ENCODE results near the gene ATXN10. TPM values are rescaled to one million over a fixed set of nuclear protein-coding genes. Genes with fewer than 3 reads are reported as not detected.
"Not testable (repeated sequence)": the region's sequence is repeated elsewhere in the genome, so short reads cannot be mapped to it uniquely, and the experiment has no call there.

ATXN10 gene, protein sequence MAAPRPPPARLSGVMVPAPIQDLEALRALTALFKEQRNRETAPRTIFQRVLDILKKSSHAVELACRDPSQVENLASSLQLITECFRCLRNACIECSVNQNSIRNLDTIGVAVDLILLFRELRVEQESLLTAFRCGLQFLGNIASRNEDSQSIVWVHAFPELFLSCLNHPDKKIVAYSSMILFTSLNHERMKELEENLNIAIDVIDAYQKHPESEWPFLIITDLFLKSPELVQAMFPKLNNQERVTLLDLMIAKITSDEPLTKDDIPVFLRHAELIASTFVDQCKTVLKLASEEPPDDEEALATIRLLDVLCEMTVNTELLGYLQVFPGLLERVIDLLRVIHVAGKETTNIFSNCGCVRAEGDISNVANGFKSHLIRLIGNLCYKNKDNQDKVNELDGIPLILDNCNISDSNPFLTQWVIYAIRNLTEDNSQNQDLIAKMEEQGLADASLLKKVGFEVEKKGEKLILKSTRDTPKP
- 108 and 109 TPM in 2 replicates for total RNA-seq (2014; rRNA removed; shearing (Covaris generic))
- polyA plus RNA-seq (2016; fragmentation: Nextera tagmentation; extraction: Ambion mirVana) = 211 and 216 TPM in 2 replicates

DNA sequence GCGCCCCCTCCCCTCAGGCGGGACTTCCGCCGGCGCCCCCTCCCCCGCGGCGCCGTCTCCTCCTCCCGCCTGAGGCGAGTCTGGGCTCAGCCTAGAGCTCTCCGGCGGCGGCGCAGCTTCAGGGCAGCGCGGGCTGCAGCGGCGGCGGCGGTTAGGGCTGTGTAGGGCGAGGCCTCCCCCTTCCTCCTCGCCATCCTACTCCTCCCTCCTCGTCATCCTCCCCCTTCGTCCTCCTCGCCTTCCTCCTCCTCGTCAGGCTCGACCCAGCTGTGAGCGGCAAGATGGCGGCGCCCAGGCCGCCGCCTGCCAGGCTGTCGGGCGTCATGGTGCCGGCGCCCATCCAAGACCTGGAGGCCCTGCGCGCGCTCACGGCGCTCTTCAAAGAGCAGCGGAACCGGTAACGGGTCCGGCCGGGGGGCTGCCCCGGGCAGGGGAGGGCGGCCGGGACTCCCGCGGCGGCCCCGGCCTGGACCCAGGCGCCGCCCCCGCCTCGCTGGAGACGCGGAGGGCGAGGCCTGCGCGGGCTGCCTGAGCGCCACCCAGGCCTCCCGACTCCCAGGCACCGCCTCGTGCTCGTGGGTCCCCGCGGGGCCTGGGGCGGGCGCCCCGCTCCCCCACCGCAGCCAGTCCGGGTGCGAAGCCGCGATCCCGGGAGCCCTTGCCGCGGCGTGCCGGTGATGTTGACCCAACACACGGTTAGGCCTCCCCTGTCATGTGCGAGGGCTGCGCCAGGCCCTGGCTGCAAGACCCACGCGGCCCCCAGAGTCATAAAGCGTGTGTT lies at the start of gene ATXN10:
TSS of gene ATXN10 (plus strand) at position 52 of the 781 bp plus-strand sequence. CDS start at position 282, 230 bp downstream.
- DNase-seq = peak; percentile 85
- peaks cover 48% of the 10 kb centered on the region for H3K79me2 ChIP-seq (ENCODE audit: insufficient read depth)
- 1 to 2% methylated on average over 28 to 41 of the region's 89 CpGs for WGBS, 2 experiments (ENCODE audit: low coverage in 1 of 2, low lambda C conversion rate in 2 of 2, missing lambda C conversion rate in 2 of 2)
- no peaks in the 10 kb centered on the region for H3K27me3 ChIP-seq (replicated peaks; ENCODE audit: insufficient read depth)
- H3K9ac ChIP-seq = peak within 1 kb of the TSS; percentile 93
- no peak for TF ChIP-seq EZH2 (IDR thresholded peaks at IDR 0.05; ENCODE audit: insufficient read depth, poor library complexity, severe bottlenecking)
- TF ChIP-seq EZH2phosphoT487 (IDR thresholded peaks at IDR 0.05; ENCODE audit: insufficient read depth, low read depth) = no peak
- no peaks in the 10 kb centered on the region for H3K36me3 ChIP-seq (ENCODE audit: low read depth)
- peak within 1 kb of the TSS; percentile 83 for H2AFZ ChIP-seq
- H3K9me3 ChIP-seq (ENCODE audit: low read depth) = no peaks in the 10 kb centered on the region
- in situ Hi-C loops (cut with MboI) = no loop called here
- H3K4me3 ChIP-seq = peak within 1 kb of the TSS; percentile 78
- no peaks in the 10 kb centered on the region for H3K9me2 ChIP-seq (ENCODE audit: insufficient read depth)
- H3K27ac ChIP-seq = peak within 1 kb of the TSS; percentile 72
- H4K20me1 ChIP-seq (ENCODE audit: insufficient read depth) = 0 out of 2 replicates have a peak, but pooled peaks cover 3% of the 10 kb centered on the region
- H3K4me2 ChIP-seq (ENCODE audit: unreplicated experiment) = peak within 1 kb of the TSS; percentile 87
- peaks cover 33% of the 10 kb centered on the region for H3K4me1 ChIP-seq (ENCODE audit: insufficient read depth)
- peaks cover 21% of the 10 kb centered on the region for H3F3A ChIP-seq (ENCODE audit: insufficient read depth)

DNA sequence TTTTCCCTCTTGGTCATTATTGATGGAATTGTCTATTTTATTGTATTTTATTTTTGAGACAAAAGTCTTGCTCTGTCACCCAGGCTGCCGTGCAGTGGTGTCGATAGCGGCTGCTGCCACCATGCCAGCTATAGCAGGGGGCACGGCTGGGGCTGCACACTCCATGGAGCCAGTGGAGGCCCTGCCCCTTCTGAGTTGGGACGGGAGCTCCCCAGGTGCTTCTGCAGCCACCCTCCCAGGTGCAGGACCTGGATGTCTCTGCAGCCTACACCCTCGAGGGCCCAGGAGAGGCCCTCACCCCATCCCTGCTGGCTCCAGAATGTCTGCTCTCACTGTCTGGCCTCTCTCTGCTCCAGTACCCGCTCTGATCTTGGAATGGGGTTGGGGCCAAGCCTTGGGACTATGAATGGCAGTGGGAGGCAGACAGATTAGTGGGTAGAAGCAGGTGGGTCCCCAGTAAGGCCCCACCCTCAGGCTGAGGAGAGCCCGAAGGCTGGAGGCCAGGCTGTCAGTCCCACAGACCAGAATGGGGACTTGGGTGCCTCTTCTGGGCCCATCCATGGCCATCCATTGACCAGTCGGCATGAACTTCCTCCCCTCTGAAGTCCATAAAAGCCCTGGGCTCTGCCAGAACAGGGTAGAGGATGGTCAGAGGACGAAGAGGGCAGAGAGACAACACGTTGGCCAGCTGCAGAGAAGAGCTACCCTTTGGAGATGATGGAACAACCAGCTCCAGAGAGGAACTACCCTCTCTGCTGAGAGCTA lies 49.6 kb upstream of the ATXN10 start:
- no peaks in the 10 kb centered on the region for H3K4me1 ChIP-seq (ENCODE audit: insufficient read depth)
- DNase-seq = no peak
- no peaks in the 10 kb centered on the region for H3K79me2 ChIP-seq (ENCODE audit: insufficient read depth)
- no peak for TF ChIP-seq EZH2phosphoT487 (IDR thresholded peaks at IDR 0.05; ENCODE audit: insufficient read depth, low read depth)
- no peak for TF ChIP-seq EZH2 (IDR thresholded peaks at IDR 0.05; ENCODE audit: insufficient read depth, poor library complexity, severe bottlenecking)
- no peaks in the 10 kb centered on the region for H3K9me3 ChIP-seq (ENCODE audit: low read depth)
- H3K27ac ChIP-seq = no peak overlapping the region
- 71 to 76% methylated on average over 11 of the region's 11 CpGs for WGBS, 2 experiments (ENCODE audit: low coverage in 1 of 2, low lambda C conversion rate in 2 of 2, missing lambda C conversion rate in 2 of 2)
- no peak overlapping the region for H2AFZ ChIP-seq
- H3F3A ChIP-seq (ENCODE audit: insufficient read depth) = no peaks in the 10 kb centered on the region
- H3K4me2 ChIP-seq (ENCODE audit: unreplicated experiment) = no peak overlapping the region
- no peak overlapping the region for H3K9ac ChIP-seq
- no peaks in the 10 kb centered on the region for H3K27me3 ChIP-seq (replicated peaks; ENCODE audit: insufficient read depth)
- no peaks in the 10 kb centered on the region for H3K36me3 ChIP-seq (ENCODE audit: low read depth)
- in situ Hi-C loops (cut with MboI) = no loop called here
- no peak overlapping the region for H3K4me3 ChIP-seq
- no peaks in the 10 kb centered on the region for H4K20me1 ChIP-seq (ENCODE audit: insufficient read depth)
- H3K9me2 ChIP-seq (ENCODE audit: insufficient read depth) = no peaks in the 10 kb centered on the region

DNA sequence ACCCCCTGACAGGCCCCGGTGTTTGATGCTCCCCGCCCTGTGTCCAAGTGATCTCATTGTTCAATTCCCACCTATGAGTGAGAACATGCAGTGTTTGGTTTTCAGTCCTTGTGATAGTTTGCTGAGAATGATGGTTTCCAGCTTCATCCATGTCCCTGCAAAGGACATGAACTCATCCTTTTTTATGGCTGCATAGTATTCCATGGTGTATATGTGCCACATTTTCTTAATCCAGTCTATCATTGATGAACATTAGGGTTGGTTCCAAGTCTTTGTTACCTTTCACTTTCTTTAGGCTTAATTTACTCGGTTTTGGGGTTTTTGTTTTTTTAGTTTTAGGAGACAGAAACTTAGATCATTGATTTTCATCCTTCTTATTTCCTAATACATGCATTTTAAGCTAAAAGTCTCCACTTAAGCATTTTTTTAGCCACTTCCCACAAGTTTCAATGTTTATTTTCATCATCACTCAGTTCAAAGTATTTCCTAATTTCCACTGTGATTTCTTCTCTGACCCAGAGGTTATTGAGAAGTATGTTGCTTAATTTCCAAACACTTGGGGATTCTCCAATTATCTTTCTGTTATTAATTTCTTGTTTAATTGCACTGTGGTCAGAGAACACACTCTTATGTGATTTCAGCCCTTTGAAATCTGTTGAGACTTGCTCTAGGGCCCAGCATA lies 48.0 kb upstream of the ATXN10 start:
- H3K4me1 ChIP-seq (ENCODE audit: insufficient read depth); H3K4me2 ChIP-seq (ENCODE audit: unreplicated experiment); H3K9me2 ChIP-seq (ENCODE audit: insufficient read depth); H3K27ac ChIP-seq; DNase-seq; H3K79me2 ChIP-seq (ENCODE audit: insufficient read depth); H2AFZ ChIP-seq; H3K9ac ChIP-seq; H3F3A ChIP-seq (ENCODE audit: insufficient read depth); in situ Hi-C loops (cut with MboI); H3K27me3 ChIP-seq (replicated peaks; ENCODE audit: insufficient read depth); H3K36me3 ChIP-seq (ENCODE audit: low read depth); H3K9me3 ChIP-seq (ENCODE audit: low read depth); H3K4me3 ChIP-seq; H4K20me1 ChIP-seq (ENCODE audit: insufficient read depth): not testable (repeated sequence)
- WGBS, 2 experiments (ENCODE audit: low coverage in 1 of 2, low lambda C conversion rate in 2 of 2, missing lambda C conversion rate in 2 of 2) = 67 to 77% methylated on average over 2 to 3 of the region's 3 CpGs
